GM19238 (cell line): Measurements from ENCODE around the gene CACNA1D.

Experiments used
- DNase-seq: peaks from one replicate; pipeline ENCODE4 v3.0.0; 2011; ENCODE audit warnings: low spot score; ENCODE audit not compliant: insufficient read length

CACNA1D gene

DNA sequence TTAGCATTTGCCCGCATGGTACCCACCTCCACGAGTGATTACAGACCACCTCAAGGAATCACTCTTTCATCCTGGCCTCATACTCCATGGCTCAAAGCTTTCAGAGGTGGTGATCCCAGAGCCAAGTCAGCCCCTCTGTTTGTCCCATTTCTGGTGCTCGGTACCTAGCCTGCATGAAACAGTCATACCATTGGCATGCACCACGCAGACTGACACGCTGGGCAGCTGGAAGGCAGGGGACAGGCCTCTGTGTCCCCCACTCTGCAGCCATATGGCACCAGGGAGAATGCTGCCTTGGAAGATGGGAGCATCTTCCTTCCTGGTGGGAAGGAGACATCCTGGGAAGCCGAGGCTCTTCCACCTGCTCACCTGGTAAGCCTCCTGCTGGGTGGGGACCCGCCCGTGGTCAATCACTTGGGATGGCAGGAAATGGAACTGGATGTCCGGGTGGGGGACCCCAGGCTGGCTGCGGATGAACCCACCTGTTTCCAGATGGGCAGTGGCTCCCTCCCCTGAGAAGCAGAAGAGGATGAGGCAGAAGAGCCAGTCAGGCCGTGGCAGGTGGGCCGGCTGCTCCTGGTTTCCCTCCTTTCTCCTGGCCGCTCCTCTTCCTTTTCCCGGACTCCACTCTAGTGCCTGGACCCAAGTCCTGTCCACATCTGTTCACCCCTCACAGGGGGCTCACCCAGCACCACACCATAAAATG is 324.9 kb downstream of the CACNA1D start:
- DNase-seq: no peak

DNA sequence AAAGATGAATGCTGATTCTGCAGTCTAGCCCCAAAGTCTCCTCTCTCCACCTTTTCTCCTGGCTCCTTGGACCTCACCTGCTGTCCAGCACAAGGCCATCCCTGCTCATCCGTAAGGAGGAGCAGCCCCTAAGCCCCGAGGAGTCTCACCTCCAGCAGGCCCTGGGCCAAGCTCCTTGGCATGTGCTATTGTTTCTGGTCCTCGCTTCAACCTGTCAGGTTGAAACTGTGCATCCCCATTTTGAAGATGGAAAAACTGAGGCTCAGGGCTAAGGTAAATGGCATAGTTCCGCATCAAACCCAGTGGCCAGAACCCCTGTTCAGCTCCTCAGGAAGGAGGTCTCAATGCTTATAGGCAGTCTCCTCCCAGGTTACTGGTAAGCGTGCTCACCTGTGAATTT is 325.7 kb downstream of the CACNA1D start:
- DNase-seq: no peak

DNA sequence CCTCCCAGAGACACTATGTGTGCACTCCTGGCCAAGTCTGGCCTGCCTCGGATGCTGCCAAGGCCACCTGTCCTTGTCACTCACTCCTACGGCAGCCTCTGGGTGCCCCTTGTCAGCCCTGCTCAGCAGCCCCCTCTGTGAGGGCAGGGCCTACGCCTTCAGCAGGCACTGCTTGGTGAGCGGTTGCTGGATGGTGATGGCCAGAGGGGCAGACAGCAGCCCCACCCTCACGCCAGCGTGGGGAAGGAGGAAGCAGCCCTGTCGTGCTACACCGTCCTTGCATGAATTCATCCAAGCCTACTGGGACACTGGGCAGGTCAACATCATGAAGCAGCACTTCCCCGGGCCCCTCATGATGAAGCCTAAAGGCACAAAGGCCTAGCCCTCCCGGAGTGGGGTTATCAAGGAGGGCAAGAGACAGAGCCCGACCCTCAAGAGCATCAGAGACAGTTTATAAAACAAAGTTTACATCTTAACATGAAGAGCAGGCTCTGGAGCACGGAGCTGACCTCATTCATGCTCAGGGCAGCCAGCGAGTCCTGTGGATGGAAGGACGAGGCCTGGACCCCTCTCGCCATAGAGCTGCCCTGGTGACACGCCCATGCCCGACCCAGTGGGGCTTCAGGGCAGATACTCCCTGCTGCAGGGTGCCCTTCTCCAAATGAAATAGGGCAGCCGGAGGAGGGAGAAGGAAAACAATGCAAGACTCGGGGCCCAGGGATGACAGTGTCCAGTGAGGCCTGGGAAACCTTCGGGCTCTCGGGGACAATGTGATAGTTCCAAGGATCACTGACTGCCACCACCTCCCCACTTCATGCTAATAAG is 326.6 kb downstream of the CACNA1D start:
- no peak for DNase-seq

DNA sequence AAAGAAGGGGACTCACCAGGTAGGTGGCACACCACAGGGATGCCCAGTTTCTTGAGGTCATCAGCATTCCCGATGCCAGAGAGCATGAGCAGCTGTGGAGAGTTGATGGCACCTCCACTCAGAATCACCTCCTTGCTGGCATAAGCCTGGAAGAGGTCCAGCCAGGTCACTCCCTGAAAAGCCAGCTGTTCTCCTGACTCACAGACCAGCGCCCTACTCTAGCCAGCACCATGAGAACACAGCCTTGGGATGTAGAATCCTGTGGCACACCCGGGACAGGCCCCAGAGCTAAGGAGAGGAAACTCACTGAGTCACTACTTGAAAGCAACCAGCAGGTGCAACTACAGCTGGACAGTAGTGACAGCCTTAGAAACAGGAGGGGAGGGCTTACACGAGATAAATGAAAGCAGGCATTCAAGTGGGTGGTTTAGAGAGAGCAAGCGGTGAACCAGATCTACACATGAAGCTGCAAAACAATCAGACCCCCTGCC is 327.3 kb downstream of the CACNA1D start:
- DNase-seq: no peak

DNA sequence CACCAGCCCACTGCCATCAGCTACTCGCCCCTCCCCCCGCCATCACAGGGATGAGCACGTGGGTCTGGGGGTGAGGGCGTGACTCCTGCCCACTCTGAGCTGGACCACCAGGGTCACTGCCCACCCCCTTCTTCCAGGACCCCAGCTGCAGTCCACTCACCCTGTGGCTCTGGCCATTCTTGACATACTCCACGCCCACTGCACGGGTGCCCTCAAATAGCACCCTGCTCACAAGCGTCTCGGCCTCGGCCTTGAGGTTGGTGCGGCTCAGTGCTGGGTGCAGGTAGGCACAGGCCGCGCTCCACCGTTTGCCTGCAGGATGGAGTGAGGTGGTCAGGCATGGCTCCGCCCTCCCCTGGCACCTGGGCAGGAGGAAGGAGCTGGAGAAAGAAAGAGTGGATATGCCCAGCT is 327.9 kb downstream of the CACNA1D start:
- DNase-seq: no peak

DNA sequence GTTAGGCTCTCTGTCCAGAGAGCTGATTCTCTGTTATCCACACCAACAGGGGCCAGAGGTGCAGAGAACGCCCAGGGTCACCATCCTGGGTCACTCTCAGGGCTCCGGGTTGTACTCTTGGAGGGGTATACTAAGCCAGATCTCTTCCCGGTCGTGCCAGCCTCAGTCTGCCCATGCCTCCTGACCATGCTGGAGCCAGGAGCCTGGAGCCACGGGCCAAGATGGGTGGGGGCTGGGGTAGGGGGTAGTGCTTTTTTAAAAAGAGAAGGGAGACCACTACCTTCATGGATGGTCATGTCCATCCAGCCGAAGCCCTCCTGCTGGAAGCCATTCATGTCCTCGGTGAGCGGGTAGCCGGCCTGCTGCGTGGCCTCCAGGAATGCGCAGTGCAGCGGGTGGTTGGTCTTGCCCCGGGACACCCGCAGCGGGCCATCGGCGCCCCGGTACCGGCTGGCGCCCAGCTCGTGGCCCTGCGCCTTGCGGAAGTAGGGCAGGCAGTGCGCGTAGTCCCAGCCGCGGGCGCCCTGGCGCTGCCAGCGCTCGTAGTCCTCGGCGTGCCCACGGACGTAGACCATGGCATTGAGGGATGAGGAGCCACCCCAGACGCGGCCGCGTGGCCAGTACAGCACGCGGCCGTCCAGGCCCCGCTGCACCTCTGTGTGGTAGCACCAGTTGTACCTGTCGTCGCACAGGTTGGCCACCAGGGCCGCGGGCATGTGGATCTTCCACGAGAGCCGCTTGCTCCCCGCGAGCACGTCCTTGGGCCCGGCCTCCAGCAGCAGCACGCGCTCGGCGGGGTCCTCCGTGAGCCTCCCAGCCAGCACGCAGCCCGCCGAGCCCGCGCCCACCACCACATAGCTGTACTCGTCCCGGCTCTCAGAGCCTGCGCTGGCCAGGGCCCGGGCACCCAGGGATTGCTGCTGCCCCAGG is 328.9 kb downstream of the CACNA1D start:
- no peak for DNase-seq

DNA sequence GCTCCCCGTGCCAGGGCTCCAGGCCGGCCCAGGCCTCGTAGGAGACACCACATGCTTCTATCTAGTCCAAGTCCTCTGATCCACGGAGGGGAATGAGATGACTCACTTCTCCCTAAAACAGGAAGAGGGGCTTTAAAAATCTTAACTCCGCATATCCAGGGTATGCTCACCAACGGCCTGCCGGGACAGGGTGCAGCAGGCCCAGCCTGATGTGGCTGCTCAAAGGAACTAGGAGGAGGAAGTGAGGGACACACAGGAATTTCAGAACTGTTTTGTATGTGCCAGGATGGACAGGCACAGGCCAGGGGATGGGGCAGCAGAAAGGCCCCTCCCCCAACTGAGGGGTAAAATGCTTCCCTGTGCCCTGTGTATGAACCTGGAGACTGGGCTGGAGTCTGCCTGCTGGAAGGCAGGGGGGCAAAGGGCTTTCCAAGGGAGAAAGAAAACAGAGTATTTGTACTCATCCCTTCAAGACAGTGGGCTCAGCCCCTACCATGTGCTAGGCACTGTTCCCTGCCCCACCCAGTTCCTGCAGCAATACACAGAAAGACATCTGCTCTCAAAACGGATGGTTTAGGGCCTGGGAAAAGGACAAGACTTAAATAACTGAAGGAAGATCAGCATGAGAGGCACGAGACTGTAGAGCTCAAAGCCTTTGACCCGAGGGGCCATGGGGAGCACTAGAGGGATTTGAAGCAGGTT is 329.7 kb downstream of the CACNA1D start:
- DNase-seq: no peak

DNA sequence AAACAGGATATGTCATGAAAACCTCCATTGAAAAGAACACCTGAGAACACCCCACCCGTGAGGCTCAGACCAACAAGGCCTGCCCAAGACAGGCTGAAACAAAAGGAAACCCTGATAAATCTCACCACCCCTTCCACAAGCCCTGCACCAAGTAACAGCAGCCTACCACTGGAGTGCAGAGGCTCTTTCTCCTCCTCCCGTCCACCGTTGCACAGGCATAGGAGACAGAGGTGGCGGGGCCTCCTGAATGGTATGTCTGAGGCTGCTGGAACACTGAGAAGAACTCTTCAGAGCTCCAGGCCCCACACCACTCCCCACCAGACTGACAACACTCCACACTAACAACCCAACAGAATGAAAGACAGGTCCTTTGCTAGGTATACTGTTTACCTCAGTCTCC is 330.4 kb downstream of the CACNA1D start:
- DNase-seq: no peak

DNA sequence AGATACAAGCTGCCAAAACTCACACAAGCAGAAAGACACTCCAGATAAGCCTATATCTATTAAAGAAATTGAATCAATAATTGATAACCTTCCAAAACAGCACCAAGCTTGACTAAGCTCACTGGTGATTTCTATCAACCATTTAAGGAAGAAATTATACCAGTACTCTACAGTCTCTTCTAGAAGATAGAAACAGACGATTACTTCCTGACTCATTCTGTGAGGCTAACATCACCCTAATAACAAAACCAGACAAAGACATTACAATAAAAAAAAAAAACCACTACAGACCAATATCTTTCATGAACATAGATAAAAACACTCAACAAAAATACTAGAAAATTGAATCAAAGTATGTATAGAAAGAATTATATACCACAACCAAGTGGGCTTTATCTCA is 331.6 kb downstream of the CACNA1D start:
- no peak for DNase-seq

DNA sequence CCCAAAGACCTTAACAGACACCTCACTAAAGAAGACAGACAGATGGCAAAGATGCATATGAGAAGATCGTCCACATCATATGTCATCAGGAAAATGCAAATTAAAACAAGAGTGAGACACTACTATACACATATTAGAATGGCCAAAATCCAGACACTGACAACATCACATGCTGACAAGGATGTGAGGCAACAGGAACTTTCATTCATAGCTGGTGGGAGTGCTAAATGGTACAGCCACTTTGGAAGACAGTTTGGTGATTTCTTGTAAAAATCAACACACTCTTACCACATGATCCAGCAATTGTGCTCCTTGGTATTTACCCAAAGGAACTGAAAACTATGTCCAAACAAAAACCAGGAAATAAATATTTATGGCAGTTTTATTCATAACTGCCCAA is 334.2 kb downstream of the CACNA1D start:
- DNase-seq: no peak

DNA sequence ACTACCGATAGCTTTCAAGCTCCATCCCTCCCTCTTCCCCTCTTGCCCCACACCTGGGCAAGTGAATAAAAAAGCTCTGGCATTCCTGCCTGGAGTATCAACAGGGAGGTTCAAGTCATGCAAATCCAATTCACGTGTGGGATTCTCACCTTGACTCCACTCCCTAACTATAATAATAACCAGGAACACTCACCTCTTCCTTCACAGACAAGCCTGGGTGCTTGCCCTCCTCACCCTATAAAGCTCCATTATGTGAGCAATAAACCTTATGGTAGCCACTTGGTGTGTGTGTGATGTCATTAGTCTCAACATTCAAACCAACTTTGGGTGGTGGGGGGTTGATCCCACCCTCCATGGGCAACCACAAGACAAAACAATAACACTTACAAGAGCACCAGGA is 335.2 kb downstream of the CACNA1D start:
- no peak for DNase-seq

DNA sequence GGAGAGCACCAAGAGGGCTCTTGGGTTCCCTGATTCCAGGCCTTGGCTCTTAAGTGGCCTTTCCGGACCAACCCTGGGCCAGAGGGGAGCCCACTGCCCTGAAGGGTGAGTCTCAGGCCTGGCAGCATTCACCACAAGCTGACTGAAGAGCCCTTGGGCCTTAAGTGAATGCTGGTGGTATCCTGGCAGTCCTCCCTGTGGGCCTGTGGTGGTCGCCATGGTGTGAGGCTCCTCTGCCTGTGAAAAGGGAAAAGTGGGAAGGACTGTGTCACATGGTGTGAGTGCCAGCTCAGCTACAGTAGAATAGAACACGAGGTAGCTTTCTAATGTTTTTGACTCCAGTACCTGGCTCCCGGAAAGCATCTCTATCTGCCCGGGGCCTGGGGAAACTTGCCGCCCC is 336.5 kb downstream of the CACNA1D start:
- no peak for DNase-seq

DNA sequence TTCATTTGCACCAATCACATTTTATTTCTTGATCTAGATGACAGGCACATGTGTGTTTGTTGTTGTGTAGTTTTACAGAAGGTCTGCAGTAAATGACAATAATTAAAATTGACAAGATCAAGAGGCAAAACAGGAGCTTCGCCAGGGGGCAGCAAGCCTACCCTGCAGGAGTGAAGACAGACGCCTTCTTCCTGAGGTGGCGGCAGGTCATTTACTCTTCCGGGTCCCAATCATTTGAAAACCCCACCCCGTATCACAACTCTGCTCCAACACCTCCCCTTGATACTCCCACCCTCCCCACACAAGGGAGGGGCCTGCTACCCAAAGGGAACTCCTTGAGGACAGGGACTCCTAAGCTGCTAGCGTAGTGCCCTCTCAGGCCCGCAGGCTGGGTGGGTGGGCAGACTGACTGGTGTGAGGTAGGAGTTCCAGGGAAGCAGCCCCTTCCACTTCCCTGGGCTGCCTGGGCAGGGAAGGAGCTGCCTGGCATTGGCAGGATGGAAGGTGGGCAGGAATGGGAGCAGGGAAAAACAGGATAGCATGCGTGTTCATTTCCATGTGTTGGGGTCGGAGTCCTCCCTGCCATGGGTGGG is 338.7 kb downstream of the CACNA1D start:
- no peak for DNase-seq

DNA sequence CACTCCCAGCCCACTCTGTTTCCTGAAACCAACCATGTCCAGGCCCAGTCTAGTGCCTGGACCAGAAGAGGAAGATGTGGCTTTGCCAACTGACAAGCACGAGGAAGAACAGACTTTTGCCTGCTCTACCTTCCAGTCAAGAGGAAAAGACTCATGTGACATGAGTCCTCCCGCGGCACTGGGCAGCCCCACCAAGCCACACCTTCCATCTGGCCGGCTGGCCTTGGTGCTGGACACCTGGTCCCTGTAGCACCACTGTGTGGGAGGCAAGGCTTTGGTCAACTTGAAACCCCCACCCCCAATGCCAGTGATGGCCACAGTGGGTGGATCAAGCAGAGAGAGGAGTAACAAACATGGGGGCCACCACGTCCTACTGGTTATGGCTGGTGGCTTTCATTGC is 339.3 kb downstream of the CACNA1D start:
- no peak for DNase-seq

DNA sequence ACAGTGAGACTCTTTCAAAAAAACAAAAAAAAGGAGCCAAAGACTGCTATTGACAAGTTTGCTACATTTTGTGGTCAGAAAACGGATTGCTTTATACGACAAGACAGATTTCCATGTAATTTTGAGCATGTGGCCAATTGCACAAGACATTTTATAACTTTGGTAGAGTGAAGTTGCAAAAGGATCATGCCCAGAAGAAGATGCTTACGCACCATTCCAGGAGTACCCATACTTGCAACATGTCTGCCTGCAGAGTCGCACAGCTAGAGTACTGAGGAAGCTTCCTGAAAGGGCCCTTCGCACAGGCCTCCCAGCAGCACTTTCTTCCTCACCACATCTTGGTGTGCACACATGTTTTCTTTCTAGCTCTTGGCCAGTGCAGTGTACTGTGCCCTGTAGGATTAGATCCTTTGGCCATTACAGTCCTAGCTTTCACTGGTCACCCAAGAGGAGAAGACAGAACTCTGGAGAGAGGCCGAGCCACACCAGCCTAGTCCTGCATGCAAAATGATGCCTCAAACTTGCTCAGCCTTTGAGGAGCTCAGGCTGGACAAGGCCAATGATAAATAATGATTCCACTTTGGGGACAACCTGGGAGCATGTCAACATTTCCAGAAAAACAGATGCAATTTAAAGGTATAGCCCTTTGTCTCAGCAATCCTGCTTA is 340.2 kb downstream of the CACNA1D start:
- no peak for DNase-seq

DNA sequence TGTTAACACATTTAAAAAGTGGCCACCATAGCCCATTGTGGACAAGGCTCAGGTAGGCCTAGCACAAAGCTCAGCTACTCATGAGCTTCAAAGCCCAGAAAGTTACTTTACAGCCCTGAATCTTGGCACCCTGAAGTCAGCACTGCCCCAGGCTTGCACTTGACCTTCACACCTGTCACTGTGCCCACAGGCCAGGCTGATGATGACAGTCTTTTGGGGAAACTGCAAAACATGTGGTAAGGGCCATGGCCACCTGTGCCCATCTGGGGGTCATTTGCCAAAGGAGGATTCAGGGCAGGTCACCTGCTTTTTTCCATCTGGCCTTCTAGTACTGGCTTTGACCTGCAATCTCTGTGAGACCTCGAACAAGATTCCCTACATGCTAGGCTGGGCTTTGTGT is 340.8 kb downstream of the CACNA1D start:
- DNase-seq: no peak

DNA sequence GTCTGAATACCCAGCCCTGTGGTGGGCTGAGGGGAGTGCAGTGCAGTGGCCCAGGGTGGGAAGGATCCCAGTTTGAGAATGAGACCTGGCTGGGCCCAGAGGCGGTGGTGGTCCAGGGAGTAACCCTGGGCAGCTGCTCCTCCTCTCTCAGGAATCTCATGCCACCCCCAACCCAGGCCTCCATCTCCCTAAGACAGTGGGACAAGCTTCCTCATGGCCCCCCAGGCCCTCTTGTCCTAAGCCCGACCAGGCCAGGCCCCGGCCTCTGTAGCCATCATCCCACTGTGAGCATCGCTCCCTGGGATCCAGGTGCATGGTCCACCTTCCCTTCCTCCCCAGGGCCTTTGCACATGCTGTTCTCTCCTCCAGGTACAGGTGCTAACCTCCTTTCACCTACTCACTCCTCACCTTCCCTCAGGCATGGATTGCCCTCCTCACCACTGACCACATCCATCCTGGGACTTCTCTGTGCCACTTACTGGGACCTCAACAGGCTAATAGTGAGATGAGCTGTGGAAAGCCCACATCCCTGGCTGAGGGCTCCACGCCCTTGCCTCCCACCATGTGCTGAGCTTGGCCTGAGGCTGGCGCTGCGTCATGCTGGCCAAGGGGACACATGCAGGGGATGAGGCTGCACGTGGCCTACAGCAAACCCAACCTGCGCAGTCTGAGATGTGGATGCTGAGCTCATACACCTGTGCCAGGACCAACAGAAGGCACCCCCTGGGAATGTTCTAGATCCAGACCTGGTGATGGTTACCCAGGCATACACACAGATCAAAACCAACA is 341.9 kb downstream of the CACNA1D start:
- DNase-seq: no peak

DNA sequence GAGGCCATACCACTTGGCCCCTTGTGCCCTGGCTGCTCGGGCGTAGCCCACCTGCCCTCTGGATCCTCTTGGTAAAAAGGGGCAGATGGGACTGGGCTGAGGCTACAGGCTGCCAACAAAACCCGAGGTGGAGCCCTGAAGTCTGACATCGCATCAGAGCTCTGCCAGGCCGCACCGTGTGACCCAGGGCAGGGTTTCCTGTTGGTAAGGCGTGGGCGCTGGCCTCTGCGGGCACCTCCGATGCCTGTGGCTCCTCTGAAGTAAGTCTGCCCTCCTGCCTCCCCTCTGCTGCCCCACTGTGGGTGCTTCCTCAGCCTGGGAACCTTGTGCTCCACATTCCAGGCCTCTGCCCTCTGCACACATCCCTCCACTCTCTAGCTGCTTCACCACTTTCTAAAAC is 342.9 kb downstream of the CACNA1D start:
- DNase-seq: no peak

DNA sequence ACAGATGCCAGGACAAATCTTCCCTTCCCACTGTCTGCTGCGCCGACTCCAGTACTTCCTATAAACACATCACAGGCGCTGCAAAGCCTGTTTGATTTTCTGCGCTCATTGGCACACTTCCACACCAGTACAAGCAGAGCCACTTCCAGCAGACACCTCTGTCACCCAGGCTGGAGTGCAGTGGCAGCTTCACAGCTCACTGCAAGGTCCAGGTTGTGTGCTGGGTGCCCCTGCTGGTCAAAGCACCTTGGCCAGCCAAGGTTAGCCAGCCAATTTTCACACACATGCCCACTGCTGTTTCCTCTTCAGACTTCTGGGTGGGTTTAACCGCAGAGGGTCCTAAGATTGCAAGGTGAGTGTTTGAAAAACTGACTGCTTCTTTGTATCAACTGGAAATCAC is 346.9 kb downstream of the CACNA1D start:
- no peak for DNase-seq
